Retinal pigment epithelial cell (primary cell): Measurements from ENCODE around the gene RRBP1.

ENCODE experiments used
- DNase-seq: peaks from one replicate; pipeline ENCODE4 v3.0.0-alpha.2; 2010; ENCODE audit warnings: low read depth
- H3K4me3 ChIP-seq: 2 replicates; pipeline ENCODE4 v1.5.1; 2011; ENCODE audit warnings: mild to moderate bottlenecking, low read length, control low read depth, moderate library complexity
- TF ChIP-seq, protein P1 (sequence below): conservative IDR thresholded peaks from 2 replicates; pipeline ENCODE4 v1.5.1; 2011; ENCODE audit warnings: low read depth, low read length, control low read depth, inconsistent platforms

RRBP1 gene

DNA sequence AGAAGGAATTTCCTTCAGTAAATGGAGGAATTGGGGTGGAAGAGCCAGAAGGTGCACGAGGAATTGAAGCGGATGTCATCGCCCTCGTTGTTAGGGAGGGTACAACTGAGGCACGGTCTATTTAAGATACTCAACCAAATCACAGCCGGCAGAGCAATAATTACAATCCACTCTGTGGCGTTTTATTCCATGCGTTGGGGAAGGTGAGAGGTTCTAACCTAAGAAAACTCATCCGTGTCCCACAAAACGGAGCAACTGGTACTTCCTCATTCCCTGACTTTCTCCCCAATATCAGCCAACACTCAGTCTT lies 802 bp upstream of the RRBP1 start:
- no peak for DNase-seq
- peak overlapping the region; percentile 70 for H3K4me3 ChIP-seq
- TF ChIP-seq, protein P1, sequence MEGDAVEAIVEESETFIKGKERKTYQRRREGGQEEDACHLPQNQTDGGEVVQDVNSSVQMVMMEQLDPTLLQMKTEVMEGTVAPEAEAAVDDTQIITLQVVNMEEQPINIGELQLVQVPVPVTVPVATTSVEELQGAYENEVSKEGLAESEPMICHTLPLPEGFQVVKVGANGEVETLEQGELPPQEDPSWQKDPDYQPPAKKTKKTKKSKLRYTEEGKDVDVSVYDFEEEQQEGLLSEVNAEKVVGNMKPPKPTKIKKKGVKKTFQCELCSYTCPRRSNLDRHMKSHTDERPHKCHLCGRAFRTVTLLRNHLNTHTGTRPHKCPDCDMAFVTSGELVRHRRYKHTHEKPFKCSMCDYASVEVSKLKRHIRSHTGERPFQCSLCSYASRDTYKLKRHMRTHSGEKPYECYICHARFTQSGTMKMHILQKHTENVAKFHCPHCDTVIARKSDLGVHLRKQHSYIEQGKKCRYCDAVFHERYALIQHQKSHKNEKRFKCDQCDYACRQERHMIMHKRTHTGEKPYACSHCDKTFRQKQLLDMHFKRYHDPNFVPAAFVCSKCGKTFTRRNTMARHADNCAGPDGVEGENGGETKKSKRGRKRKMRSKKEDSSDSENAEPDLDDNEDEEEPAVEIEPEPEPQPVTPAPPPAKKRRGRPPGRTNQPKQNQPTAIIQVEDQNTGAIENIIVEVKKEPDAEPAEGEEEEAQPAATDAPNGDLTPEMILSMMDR, result no peak

DNA sequence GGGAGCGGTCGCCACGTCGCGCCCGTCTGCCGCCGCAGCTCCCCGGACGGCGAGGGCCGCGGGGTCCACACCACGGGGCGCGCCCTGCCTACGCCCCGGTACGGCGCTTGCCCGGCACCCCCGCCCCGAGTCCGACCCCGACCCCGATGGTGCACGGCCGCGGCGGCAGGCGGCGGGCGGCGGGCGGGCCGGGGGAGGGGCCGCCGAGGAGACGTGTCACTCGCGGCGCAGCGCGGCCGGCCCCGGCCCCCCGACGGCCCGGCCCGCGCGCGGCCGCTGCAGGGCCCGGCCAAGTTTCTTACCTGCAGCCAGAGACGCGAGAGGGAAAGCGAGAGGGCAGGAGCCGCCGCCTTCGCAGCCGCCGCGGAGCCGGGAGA lies 328 bp downstream of the RRBP1 start:
- TF ChIP-seq, protein P1, result no peak
- no peak for DNase-seq
- peak overlapping the region; percentile 64 for H3K4me3 ChIP-seq

DNA sequence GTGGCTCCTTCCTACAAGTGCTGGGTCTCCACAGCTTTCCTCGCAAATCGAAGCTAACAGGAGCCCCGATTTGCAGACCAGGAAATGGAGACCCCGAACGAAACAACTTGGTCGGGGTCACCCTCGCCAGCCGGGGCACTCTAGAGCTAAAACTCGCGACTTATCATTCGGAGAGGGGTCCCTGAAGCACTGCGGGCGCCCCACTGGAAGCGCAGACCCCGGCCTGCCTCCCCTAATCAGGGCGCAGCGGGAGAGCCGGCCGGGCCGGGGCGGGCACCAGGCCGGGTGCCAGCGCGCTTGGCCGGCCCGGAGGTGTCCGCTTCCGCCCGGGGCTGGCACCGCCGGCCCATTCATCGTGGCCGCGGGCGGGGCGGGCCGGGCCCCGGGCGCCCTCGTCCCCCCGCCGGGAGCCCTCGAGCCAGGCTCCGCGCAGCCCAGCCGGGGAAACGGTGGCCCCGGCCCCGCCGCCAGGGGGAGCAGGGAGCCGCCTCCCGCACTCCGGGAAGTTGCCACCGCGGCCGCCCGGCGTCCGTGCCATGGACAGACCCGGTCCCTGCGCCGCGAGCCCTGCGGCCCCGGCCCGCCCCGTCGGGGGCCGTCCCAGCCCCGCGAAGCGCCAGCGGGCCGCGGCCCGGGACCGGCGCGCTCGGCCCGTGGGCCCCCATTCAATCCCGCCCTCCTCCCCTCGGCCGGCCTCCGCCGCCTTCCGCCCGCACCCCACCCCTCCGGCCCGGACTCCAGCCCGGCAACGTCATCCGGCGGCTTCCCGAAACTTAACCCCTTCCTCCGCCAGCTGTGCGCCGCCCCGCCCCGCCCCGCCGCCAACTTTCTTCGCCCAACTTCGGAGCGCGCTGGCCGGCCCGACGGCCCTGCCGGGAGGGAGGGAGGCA lies 961 bp downstream of the RRBP1 start:
- TF ChIP-seq, protein P1, result peak; percentile 56
- H3K4me3 ChIP-seq, result peak overlapping the region; percentile 67
- no peak for DNase-seq

DNA sequence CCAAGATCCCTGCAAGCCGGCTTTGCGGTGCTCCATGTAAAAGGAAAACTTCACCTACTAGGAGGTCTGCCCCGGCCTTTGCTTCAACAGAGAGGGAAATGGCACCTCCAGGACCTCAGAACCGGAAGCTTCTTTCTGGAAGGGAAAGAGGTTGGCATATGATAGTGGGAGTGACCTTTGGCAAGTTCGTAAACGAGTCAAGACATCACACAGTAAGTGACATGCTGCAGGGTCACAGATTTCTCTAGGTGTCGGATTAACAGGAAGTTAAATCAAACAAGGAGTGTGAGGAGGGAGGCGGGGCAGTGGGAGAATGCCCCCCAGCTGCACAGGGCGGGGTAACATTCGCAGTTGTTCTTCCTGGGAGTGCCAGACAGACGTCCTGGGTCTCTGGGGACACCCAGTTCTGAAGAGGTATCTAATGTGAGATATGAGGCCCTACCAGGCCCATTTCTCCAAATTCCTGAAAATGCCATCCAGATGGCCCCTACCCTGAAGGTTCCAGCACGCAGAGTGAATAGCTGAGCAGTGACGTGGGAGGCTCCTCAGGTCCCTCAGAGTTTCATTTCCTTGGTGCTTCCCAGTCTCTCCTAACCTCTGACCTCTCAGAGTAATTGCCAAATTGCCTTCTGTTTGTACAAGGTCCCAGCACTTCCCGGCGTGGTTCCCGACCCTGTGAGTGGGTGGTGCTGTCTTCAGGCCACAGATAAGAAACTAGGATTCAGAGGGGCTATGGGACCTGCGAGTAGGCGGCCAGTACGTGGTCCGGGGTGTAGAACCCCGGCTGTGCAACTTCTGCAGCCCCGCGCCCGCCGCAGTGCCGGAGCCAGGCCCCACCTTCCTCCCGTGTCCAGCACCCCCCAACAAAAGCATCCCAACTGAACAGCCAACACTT lies 1.9 kb downstream of the RRBP1 start:
- DNase-seq, result no peak
- TF ChIP-seq, protein P1, result no peak
- peak overlapping the region; percentile 67 for H3K4me3 ChIP-seq

DNA sequence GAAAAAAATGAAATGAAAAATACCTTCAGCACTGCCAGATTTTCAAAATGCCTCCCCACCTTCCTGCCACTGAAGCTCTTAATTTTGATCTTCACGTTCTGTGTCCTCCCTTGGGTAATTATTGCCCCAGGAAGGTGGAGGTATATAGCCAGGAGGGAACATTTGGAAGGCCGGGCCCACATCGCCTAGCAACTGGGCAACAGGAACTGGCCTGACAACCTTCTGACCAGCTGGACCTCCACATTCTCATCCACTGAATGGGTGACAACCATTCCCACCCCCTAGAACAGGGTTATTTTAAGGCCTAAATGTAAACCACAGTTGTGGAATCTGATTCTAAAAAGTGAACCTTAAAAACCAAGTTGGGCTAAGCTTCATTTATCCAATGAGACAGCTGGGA lies 3.2 kb downstream of the RRBP1 start:
- DNase-seq, result no peak
- TF ChIP-seq, protein P1, result no peak
- H3K4me3 ChIP-seq, result no peak overlapping the region

DNA sequence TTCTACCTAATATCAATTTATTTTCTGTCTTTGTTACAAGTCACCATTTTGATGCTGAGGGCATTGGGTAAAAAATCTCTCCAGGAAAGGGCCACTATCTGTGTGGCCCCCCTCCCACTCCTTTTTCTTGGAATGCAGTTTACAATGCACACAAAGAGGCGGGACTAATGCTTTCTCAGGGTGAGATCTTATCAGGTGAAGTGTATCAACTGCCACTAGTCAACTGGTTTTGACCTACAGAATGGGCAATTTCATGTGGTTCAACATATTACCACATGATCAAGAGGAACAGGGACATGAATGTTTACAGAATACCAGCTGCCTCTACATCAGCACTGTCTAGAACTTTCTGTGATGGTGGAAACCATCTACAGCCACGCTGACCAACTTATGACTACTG lies 3.7 kb downstream of the RRBP1 start:
- no peak overlapping the region for H3K4me3 ChIP-seq
- TF ChIP-seq, protein P1, result no peak
- no peak for DNase-seq

DNA sequence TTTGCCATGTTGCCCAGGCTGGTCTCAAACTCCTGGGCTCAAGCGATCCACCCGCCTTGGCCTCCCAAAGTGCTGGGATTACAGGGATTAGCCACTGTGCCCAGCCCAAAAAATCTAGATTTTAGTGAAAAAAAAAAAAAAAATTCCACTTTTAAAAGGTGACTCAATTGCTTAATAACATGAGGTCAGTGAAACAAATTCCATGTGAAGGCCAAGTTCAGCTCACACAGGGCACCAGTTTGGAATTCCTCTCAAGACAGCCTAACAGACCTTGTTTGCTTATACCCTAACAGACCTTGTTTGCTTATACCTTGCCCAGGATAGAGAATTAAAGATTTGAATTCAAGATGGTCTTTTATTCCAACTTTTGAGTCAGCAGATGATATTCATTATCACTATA lies 5.1 kb downstream of the RRBP1 start:
- H3K4me3 ChIP-seq, result no peak overlapping the region
- TF ChIP-seq, protein P1, result no peak
- no peak for DNase-seq
